ENCODE results near the gene CELA2B.

DNA sequence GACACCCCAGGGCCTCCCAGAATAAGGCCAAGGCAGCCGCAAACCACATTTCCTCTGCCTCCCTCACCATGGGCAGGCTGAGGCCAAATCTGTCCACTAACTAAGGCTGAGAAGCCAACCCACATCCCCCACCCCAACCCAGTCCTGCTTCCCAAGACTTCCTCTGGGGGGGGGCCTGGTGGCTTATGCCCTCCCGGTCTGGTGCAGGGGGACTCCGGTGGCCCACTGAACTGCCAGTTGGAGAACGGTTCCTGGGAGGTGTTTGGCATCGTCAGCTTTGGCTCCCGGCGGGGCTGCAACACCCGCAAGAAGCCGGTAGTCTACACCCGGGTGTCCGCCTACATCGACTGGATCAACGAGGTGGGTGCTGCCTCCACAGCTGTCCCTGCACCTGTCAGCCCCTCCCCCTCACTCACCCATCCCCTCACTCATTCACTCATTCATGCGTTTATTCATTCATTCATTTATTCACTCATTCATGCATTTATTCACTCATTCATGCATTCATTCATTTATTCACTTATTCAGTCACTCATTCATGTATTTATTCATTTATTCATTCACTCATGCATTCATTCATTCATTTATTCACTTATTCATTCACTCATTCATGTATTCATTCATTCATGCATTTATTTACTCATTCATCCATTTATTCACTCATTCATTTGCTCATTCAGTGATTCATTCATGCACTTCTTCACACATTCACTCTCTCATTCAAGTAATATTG, 30.3 kb upstream of the CELA2B start:
- TF ChIP-seq, protein P1, sequence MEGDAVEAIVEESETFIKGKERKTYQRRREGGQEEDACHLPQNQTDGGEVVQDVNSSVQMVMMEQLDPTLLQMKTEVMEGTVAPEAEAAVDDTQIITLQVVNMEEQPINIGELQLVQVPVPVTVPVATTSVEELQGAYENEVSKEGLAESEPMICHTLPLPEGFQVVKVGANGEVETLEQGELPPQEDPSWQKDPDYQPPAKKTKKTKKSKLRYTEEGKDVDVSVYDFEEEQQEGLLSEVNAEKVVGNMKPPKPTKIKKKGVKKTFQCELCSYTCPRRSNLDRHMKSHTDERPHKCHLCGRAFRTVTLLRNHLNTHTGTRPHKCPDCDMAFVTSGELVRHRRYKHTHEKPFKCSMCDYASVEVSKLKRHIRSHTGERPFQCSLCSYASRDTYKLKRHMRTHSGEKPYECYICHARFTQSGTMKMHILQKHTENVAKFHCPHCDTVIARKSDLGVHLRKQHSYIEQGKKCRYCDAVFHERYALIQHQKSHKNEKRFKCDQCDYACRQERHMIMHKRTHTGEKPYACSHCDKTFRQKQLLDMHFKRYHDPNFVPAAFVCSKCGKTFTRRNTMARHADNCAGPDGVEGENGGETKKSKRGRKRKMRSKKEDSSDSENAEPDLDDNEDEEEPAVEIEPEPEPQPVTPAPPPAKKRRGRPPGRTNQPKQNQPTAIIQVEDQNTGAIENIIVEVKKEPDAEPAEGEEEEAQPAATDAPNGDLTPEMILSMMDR (IDR thresholded peaks at IDR 0.05), result no peak
- TF ChIP-seq POLR2A (IDR thresholded peaks at IDR 0.05), result peak in 2 of 3 donors; percentile 48 to 51
